HG03139 (cell line): ENCODE measurements around the gene GSG1L2.

Source experiments
- ATAC-seq: cut with Tn5 transposase; IDR thresholded peaks from one replicate; pipeline ENCODE4 v1.9.1; 2021; ENCODE audit not compliant: unreplicated experiment

The GSG1L2 gene

GRCh38 chr17:9825641-9826150 lies 3.8 kb upstream of the GSG1L2 start, which contains the start of gene GLP2R:
Gene GLP2R, plus strand, starts transcription at chr17:9825924. Its CDS starts 140 bp downstream, at chr17:9826064.
- no peak for ATAC-seq

GRCh38 chr17:9824797-9825338 lies 3.0 kb upstream of the GSG1L2 start:
- ATAC-seq = no peak

- ATAC-seq = no peak
These were observed 2.2 kb upstream of the GSG1L2 start for GRCh38 chr17:9824094-9824493.

GRCh38 chr17:9820448-9820847 lies 1.4 kb downstream of the GSG1L2 start:
- no peak for ATAC-seq

- no peak for ATAC-seq
These were observed 3.1 kb downstream of the GSG1L2 start for GRCh38 chr17:9818760-9819159.

GRCh38 chr17:9817086-9817485 lies 4.8 kb downstream of the GSG1L2 start:
- ATAC-seq = no peak

- no peak for ATAC-seq
These were observed 5.4 kb downstream of the GSG1L2 start for GRCh38 chr17:9816472-9816871.

- ATAC-seq = no peak
These were observed 7.4 kb downstream of the GSG1L2 start for GRCh38 chr17:9814337-9814945.

GRCh38 chr17:9813166-9813565 lies 8.7 kb downstream of the GSG1L2 start:
- ATAC-seq = no peak

- ATAC-seq = no peak
These were observed 10.3 kb downstream of the GSG1L2 start for GRCh38 chr17:9811537-9811936.

- ATAC-seq = no peak
These were observed 10.8 kb downstream of the GSG1L2 start for GRCh38 chr17:9811086-9811485.

GRCh38 chr17:9810100-9810949 lies 11.6 kb downstream of the GSG1L2 start:
- no peak for ATAC-seq

GRCh38 chr17:9809409-9809808 lies 12.5 kb downstream of the GSG1L2 start:
- no peak for ATAC-seq

- ATAC-seq = no peak
These were observed 15.2 kb downstream of the GSG1L2 start for GRCh38 chr17:9806699-9807098.

GRCh38 chr17:9805769-9806168 lies 16.1 kb downstream of the GSG1L2 start:
- ATAC-seq = no peak

GRCh38 chr17:9802697-9803096 lies 19.2 kb downstream of the GSG1L2 start:
- no peak for ATAC-seq

- no peak for ATAC-seq
These were observed 19.6 kb downstream of the GSG1L2 start for GRCh38 chr17:9802294-9802693.

- ATAC-seq = no peak
These were observed 20.4 kb downstream of the GSG1L2 start for GRCh38 chr17:9801505-9801904.

- ATAC-seq = no peak
These were observed 23.2 kb downstream of the GSG1L2 start for GRCh38 chr17:9798724-9799123.

GRCh38 chr17:9798008-9798407 lies 23.9 kb downstream of the GSG1L2 start:
- ATAC-seq = no peak

- ATAC-seq = no peak
These were observed 29.6 kb downstream of the GSG1L2 start for GRCh38 chr17:9792181-9792840.
